Dendritic cell treated with granulocyte-macrophage colony-stimulating factor and Interleukin-4, amounts not matched to agents 40 ng/mL and 50 ng/mL, for 4 days (primary cell): Measurements from ENCODE around the gene ZMYND12.
A peak's percentile ranks its signal among the peaks of the same experiment; 100 is the strongest.
"Not testable (repeated sequence)": the region's sequence is repeated elsewhere in the genome, so short reads cannot be mapped to it uniquely, and the experiment has no call there.

Source experiments
- H3K27ac Mint-ChIP-seq: one replicate; pipeline ENCODE4 v1.8.0; 2022; ENCODE audit warnings: mild to moderate bottlenecking, mixed read lengths
- H3K27me3 Mint-ChIP-seq: one replicate; pipeline ENCODE4 v1.8.0; 2022; ENCODE audit warnings: mild to moderate bottlenecking, mixed read lengths
- H3K36me3 Mint-ChIP-seq: one replicate; pipeline ENCODE4 v1.8.0; 2022; ENCODE audit warnings: low read depth, mixed read lengths
- H3K4me1 Mint-ChIP-seq: one replicate; pipeline ENCODE4 v1.8.0; 2022; ENCODE audit warnings: low read depth, mixed read lengths
- H3K4me3 Mint-ChIP-seq: one replicate; pipeline ENCODE4 v1.8.0; 2022; ENCODE audit warnings: mild to moderate bottlenecking, moderate library complexity, mixed read lengths
- H3K9me3 Mint-ChIP-seq: one replicate; pipeline ENCODE4 v1.8.0; 2022; ENCODE audit warnings: mixed read lengths
- intact Hi-C: fragments of 100-400 bp; cut with micrococcal nuclease; formaldehyde crosslinking; loops from one replicate; pipeline ENCODE4 v1.15.0; 2022

Gene ZMYND12

GRCh38 chr1:42456010-42456753 is at the start of gene ZMYND12, which contains the start of gene PPCS:
TSS of gene ZMYND12 (minus strand) at chr1:42456022. CDS start at chr1:42455997, 25 bp downstream.
TSS of gene PPCS (plus strand) at chr1:42456543. CDS start at chr1:42456566, 23 bp downstream.
- H3K27ac Mint-ChIP-seq: peak within 1 kb of the TSS; percentile 90
- peaks cover 40% of the 10 kb centered on the region for H3K4me1 Mint-ChIP-seq
- intact Hi-C loops: loop anchor here (1.0 kb wide), 1 partner anchor 226 kb away; the partner anchor contains the start of gene YBX1
- H3K36me3 Mint-ChIP-seq: peaks cover 56% of the 10 kb centered on the region
- H3K27me3 Mint-ChIP-seq: no peaks in the 10 kb centered on the region
- H3K9me3 Mint-ChIP-seq: no peaks in the 10 kb centered on the region
- peak within 1 kb of the TSS; percentile 84 for H3K4me3 Mint-ChIP-seq

GRCh38 chr1:42504535-42505128 is 48.8 kb upstream of the ZMYND12 start:
- no peaks in the 10 kb centered on the region for H3K4me1 Mint-ChIP-seq
- intact Hi-C loops: no loop called here
- H3K9me3 Mint-ChIP-seq: peaks cover 42% of the 10 kb centered on the region
- no peak overlapping the region for H3K27ac Mint-ChIP-seq
- H3K27me3 Mint-ChIP-seq: no peaks in the 10 kb centered on the region
- H3K36me3 Mint-ChIP-seq: peaks cover 51% of the 10 kb centered on the region
- no peak overlapping the region for H3K4me3 Mint-ChIP-seq

- H3K27me3 Mint-ChIP-seq, H3K27ac Mint-ChIP-seq, intact Hi-C loops, H3K4me1 Mint-ChIP-seq, H3K4me3 Mint-ChIP-seq: not testable (repeated sequence)
- Mint-ChIP-seq H3K9me3 (peaks cover 25% of the 10 kb centered on the region), H3K36me3 (peaks cover 46% of the 10 kb centered on the region)
Measured at GRCh38 chr1:42502031-42502430, 46.2 kb upstream of the ZMYND12 start.

GRCh38 chr1:42490237-42490636 is 34.4 kb upstream of the ZMYND12 start:
- Mint-ChIP-seq H3K4me3 (no peak overlapping the region), H3K27ac (no peak overlapping the region), H3K27me3 (no peaks in the 10 kb centered on the region), H3K4me1 (no peaks in the 10 kb centered on the region), H3K9me3 (no peaks in the 10 kb centered on the region), H3K36me3 (no peaks in the 10 kb centered on the region)
- intact Hi-C loops: no loop called here

- Mint-ChIP-seq H3K36me3 (no peaks in the 10 kb centered on the region), H3K27me3 (no peaks in the 10 kb centered on the region)
Measured at GRCh38 chr1:42484382-42484781, 28.6 kb upstream of the ZMYND12 start.

GRCh38 chr1:42482635-42483153 is 26.9 kb upstream of the ZMYND12 start:
- intact Hi-C loops: no loop called here
- peaks cover 9% of the 10 kb centered on the region for H3K4me1 Mint-ChIP-seq
- H3K4me3 Mint-ChIP-seq: no peak overlapping the region
- no peaks in the 10 kb centered on the region for H3K36me3 Mint-ChIP-seq
- H3K27me3 Mint-ChIP-seq: no peaks in the 10 kb centered on the region
- no peaks in the 10 kb centered on the region for H3K9me3 Mint-ChIP-seq
- H3K27ac Mint-ChIP-seq: no peak overlapping the region

More at GRCh38 chr1:42484382-42484781, 28.6 kb upstream of the ZMYND12 start:
- Mint-ChIP-seq H3K27ac (no peak overlapping the region), H3K4me1 (peaks cover 6% of the 10 kb centered on the region), H3K9me3 (no peaks in the 10 kb centered on the region), H3K4me3 (no peak overlapping the region)
- intact Hi-C loops: no loop called here

- peaks cover 9% of the 10 kb centered on the region for H3K4me1 Mint-ChIP-seq
- no peak overlapping the region for H3K27ac Mint-ChIP-seq
- H3K27me3 Mint-ChIP-seq: no peaks in the 10 kb centered on the region
- H3K36me3 Mint-ChIP-seq: no peaks in the 10 kb centered on the region
- no peak overlapping the region for H3K4me3 Mint-ChIP-seq
- intact Hi-C loops: no loop called here
- H3K9me3 Mint-ChIP-seq: no peaks in the 10 kb centered on the region
Measured at GRCh38 chr1:42480921-42481320, 25.1 kb upstream of the ZMYND12 start.

GRCh38 chr1:42479621-42480020 is 23.8 kb upstream of the ZMYND12 start:
- intact Hi-C loops: no loop called here
- Mint-ChIP-seq H3K27ac (no peak overlapping the region), H3K27me3 (no peaks in the 10 kb centered on the region), H3K4me3 (no peak overlapping the region), H3K9me3 (no peaks in the 10 kb centered on the region), H3K4me1 (peaks cover 9% of the 10 kb centered on the region), H3K36me3 (no peaks in the 10 kb centered on the region)

GRCh38 chr1:42477775-42478174 is 22.0 kb upstream of the ZMYND12 start:
- Mint-ChIP-seq H3K4me3 (no peak overlapping the region), H3K9me3 (no peaks in the 10 kb centered on the region), H3K27ac (no peak overlapping the region), H3K36me3 (no peaks in the 10 kb centered on the region), H3K27me3 (no peaks in the 10 kb centered on the region), H3K4me1 (peaks cover 9% of the 10 kb centered on the region)
- intact Hi-C loops: no loop called here

- intact Hi-C loops, H3K4me3 Mint-ChIP-seq, H3K4me1 Mint-ChIP-seq, H3K36me3 Mint-ChIP-seq, H3K27ac Mint-ChIP-seq, H3K27me3 Mint-ChIP-seq, H3K9me3 Mint-ChIP-seq: not testable (repeated sequence)
Measured at GRCh38 chr1:42477354-42477753, 21.5 kb upstream of the ZMYND12 start.

GRCh38 chr1:42476605-42477004 is 20.8 kb upstream of the ZMYND12 start:
- Mint-ChIP-seq H3K4me1 (peaks cover 9% of the 10 kb centered on the region), H3K27me3 (no peaks in the 10 kb centered on the region), H3K9me3 (no peaks in the 10 kb centered on the region), H3K4me3 (no peak overlapping the region), H3K27ac (no peak overlapping the region), H3K36me3 (no peaks in the 10 kb centered on the region)
- intact Hi-C loops: no loop called here

- intact Hi-C loops: loop anchor here (10.0 kb wide), 1 partner anchor 185 kb away; the partner anchor contains the start of gene PPIH
- no peaks in the 10 kb centered on the region for H3K9me3 Mint-ChIP-seq
- no peaks in the 10 kb centered on the region for H3K4me1 Mint-ChIP-seq
- no peak overlapping the region for H3K4me3 Mint-ChIP-seq
- no peak overlapping the region for H3K27ac Mint-ChIP-seq
- no peaks in the 10 kb centered on the region for H3K27me3 Mint-ChIP-seq
- no peaks in the 10 kb centered on the region for H3K36me3 Mint-ChIP-seq
Measured at GRCh38 chr1:42469727-42470126, 13.9 kb upstream of the ZMYND12 start.

GRCh38 chr1:42466030-42466429 is 10.2 kb upstream of the ZMYND12 start:
- intact Hi-C loops: loop anchor here (10.0 kb wide), 1 partner anchor 189 kb away; the partner anchor contains the start of gene PPIH
- H3K4me3 Mint-ChIP-seq: no peak overlapping the region
- peaks cover 12% of the 10 kb centered on the region for H3K36me3 Mint-ChIP-seq
- no peaks in the 10 kb centered on the region for H3K9me3 Mint-ChIP-seq
- peaks cover 21% of the 10 kb centered on the region for H3K4me1 Mint-ChIP-seq
- no peak overlapping the region for H3K27ac Mint-ChIP-seq
- peaks cover 2% of the 10 kb centered on the region for H3K27me3 Mint-ChIP-seq

- intact Hi-C loops: loop anchor here (10.0 kb wide), 1 partner anchor 191 kb away; the partner anchor contains the start of gene PPIH
- no peak overlapping the region for H3K27ac Mint-ChIP-seq
- H3K27me3 Mint-ChIP-seq: peaks cover 2% of the 10 kb centered on the region
- H3K36me3 Mint-ChIP-seq: peaks cover 33% of the 10 kb centered on the region
- H3K9me3 Mint-ChIP-seq: no peaks in the 10 kb centered on the region
- peak overlapping the region; percentile 84 for H3K4me3 Mint-ChIP-seq
- peaks cover 29% of the 10 kb centered on the region for H3K4me1 Mint-ChIP-seq
Measured at GRCh38 chr1:42463921-42464320, 8.1 kb upstream of the ZMYND12 start.
